GM12873 (cell line): ENCODE measurements around the gene MIOS.

Experiments
- CTCF ChIP-seq: IDR thresholded peaks from 2 replicates; pipeline ENCODE4 v1.5.1; 2012; ENCODE audit warnings: low read depth, mild to moderate bottlenecking, moderate library complexity, low read length, control low read depth; ENCODE audit not compliant: insufficient read depth; ENCODE audit errors: missing control alignments

MIOS gene

GRCh38 chr7:7584653-7585052, 18.0 kb downstream of the MIOS start:
- TF ChIP-seq CTCF: no peak

- TF ChIP-seq CTCF: no peak
These were observed 18.7 kb downstream of the MIOS start for GRCh38 chr7:7585241-7585928.

- no peak for TF ChIP-seq CTCF
These were observed 28.8 kb downstream of the MIOS start for GRCh38 chr7:7595451-7595850.

GRCh38 chr7:7596176-7596575, 29.5 kb downstream of the MIOS start:
- no peak for TF ChIP-seq CTCF

- TF ChIP-seq CTCF: no peak
These were observed 40.3 kb downstream of the MIOS start for GRCh38 chr7:7607010-7607409.

GRCh38 chr7:7609330-7609729, 42.6 kb downstream of the MIOS start:
- TF ChIP-seq CTCF: no peak

GRCh38 chr7:7612519-7612918, 45.8 kb downstream of the MIOS start:
- TF ChIP-seq CTCF: no peak
